Measurements from ENCODE around the gene GJA5. TPM values are rescaled to one million over a fixed set of nuclear protein-coding genes. Genes with fewer than 3 reads are reported as not detected.
A peak's percentile ranks its signal among the peaks of the same experiment; 100 is the strongest.
"Not testable (repeated sequence)": the region's sequence is repeated elsewhere in the genome, so short reads cannot be mapped to it uniquely, and the experiment has no call there.

Gene GJA5
- total and polyA plus RNA-seq, 8 donors: 0.57 to 4.6 (median 2.0) TPM

DNA sequence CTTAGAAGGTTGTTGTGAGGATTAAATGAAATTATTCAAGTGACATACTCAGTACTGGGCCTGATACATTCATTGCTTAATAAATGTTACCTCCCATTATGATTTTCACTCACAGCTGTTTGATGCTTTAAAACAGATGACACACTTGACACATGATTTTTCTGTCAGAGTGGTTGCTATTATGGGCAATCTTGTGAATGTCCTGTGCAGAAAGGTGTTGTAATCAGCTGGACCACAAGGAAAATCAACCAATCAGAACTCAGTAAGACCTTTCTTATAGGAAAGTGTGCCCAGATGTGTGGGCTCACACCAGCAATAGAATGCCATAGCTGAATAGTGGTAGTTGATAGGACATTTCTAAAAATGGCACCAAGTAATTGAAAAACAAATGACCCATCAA lies 23.5 kb downstream of the GJA5 start:
- Histone ChIP-seq H3K4me1 (peaks cover 5 to 9% (median 9%) of the 10 kb centered on the region in 3 donors), H3K36me3 (no peaks in the 10 kb centered on the region), H3K27ac (no peak overlapping the region), H3K27me3 (no peaks in the 10 kb centered on the region), H3K4me3 (no peak overlapping the region), H3K9me3 (no peaks in the 10 kb centered on the region)
- DNase-seq (no peak), FAIRE-seq (no peak), ATAC-seq (no peak)
- intact Hi-C loops (cut with DNase I): no loop called here
- TF ChIP-seq, protein P1, sequence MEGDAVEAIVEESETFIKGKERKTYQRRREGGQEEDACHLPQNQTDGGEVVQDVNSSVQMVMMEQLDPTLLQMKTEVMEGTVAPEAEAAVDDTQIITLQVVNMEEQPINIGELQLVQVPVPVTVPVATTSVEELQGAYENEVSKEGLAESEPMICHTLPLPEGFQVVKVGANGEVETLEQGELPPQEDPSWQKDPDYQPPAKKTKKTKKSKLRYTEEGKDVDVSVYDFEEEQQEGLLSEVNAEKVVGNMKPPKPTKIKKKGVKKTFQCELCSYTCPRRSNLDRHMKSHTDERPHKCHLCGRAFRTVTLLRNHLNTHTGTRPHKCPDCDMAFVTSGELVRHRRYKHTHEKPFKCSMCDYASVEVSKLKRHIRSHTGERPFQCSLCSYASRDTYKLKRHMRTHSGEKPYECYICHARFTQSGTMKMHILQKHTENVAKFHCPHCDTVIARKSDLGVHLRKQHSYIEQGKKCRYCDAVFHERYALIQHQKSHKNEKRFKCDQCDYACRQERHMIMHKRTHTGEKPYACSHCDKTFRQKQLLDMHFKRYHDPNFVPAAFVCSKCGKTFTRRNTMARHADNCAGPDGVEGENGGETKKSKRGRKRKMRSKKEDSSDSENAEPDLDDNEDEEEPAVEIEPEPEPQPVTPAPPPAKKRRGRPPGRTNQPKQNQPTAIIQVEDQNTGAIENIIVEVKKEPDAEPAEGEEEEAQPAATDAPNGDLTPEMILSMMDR (IDR thresholded peaks at IDR 0.05): no peak

DNA sequence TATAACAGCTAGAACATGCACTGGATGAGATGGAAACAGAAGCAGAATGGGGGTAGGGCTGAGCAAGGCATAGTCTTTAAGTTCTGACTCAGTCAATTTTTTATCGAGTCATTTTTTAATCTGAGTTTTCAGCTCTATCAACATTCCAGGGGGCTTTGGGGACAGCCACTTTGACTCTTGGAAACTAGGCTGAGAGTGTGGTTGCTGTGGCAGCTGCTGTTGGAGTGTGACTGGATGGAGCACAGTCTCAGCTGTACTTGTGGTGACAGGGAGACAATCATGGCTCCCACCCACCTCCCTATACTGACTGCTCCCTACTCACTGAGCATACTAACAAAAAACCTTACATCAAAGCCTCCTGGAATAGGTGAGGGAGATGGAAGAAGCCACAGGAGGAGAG lies 25.0 kb downstream of the GJA5 start:
- Histone ChIP-seq H3K9me3 (no peaks in the 10 kb centered on the region), H3K4me1 (peaks cover 5 to 9% (median 9%) of the 10 kb centered on the region in 3 donors), H3K36me3 (no peaks in the 10 kb centered on the region), H3K4me3 (no peak overlapping the region), H3K27me3 (no peaks in the 10 kb centered on the region), H3K27ac (no peak overlapping the region)
- WGBS, 2 donors: 80 to 83% methylated on average over 1 of the region's 1 CpG
- DNase-seq: no peak
- TF ChIP-seq, protein P1 (IDR thresholded peaks at IDR 0.05): no peak
- intact Hi-C loops (cut with DNase I): no loop called here
- peak in 1 of 4 donors; percentile 48 for ATAC-seq
- FAIRE-seq: no peak

DNA sequence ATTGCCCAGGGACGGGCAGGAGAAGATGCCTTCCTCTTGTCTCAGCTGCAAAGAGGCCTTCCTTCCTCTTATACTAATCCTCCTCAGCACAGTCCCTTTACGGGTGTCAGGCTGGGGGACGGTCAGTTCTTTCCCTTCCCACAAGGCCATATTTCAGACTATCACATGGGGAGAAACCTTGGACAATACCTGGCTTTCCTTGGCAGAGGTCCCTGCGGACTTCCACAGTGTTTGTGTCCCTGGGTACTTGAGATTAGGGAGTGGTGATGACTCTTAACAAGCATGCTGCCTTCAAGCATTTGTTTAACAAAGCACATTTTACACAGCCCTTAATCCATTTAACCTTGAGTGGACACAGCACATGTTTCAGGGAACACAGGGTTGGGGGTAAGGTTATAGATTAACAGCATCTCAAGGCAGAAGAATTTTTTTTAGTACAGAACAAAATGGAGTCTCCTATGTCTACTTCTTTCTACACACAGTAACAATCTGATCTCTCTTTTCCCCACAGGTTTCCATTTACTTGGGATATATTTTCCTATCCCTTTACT lies 26.0 kb downstream of the GJA5 start:
- H3K4me1 ChIP-seq; H3K9me3 ChIP-seq; H3K27me3 ChIP-seq; H3K4me3 ChIP-seq; intact Hi-C loops (cut with DNase I); H3K36me3 ChIP-seq; FAIRE-seq: not testable (repeated sequence)
- 24 to 27% methylated on average over 4 of the region's 4 CpGs for WGBS, 2 donors
- peak overlapping the region in 1 of 4 donors; percentile 19 for H3K27ac ChIP-seq
- DNase-seq (peak in 5 of 6 donors; percentile 58 to 71 (median 66)), ATAC-seq (peak in 2 of 4 donors; percentile 44 to 55)

DNA sequence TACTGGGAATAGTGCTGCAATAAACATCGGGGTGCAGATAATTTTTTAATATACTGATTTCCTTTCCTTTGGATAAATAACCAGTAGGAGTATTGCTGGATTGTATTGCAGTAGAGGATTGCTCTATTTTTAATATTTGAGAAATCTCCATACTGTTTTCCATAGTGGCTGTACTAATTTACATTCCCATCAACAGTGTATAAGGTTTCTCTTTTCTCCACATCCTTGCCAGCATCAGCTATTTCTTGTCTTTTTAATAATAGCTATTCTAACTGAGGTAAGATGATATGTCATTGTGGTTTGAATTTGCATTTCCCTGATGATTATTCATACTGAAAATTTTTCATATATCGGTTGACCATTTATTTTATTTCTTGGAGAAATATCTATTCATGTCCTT lies 31.1 kb downstream of the GJA5 start:
- Histone ChIP-seq H3K27me3 (no peaks in the 10 kb centered on the region), H3K4me1 (no peaks in the 10 kb centered on the region), H3K27ac (no peak overlapping the region), H3K9me3 (no peaks in the 10 kb centered on the region), H3K36me3 (no peaks in the 10 kb centered on the region), H3K4me3 (no peak overlapping the region)
- ATAC-seq (no peak), DNase-seq (no peak), FAIRE-seq (no peak)
- TF ChIP-seq, protein P1 (IDR thresholded peaks at IDR 0.05): no peak
- 95% methylated on average over 2 of the region's 2 CpGs for WGBS, 2 donors
- intact Hi-C loops (cut with DNase I): loop anchor here in 1 of 3 donors (10.0 kb wide), 1 partner anchor 155 kb away; no protein-coding TSS in a partner anchor

DNA sequence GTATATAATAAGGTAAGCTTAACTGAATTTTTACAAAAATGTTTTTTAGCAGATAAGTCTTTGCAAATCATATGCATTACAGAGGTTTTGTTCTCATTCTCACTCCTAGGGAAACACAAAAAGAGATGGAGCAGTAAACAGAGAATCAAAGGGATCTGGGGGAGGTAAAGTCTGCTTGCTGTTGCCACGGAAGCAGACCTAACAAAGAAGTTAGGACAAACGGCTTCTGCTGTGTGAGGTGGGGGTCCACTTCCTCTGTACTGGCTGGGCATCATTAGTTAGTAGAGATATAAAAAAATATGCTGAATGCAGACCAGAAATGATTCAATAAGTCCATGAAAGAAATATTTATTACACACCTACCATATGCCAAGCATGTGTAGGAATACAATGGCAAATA lies 34.2 kb downstream of the GJA5 start:
- Histone ChIP-seq H3K27me3 (no peaks in the 10 kb centered on the region), H3K4me1 (no peaks in the 10 kb centered on the region), H3K36me3 (no peaks in the 10 kb centered on the region), H3K27ac (no peak overlapping the region), H3K4me3 (no peak overlapping the region), H3K9me3 (no peaks in the 10 kb centered on the region)
- WGBS, 2 donors: 62 to 77% methylated on average over 2 of the region's 2 CpGs
- ATAC-seq: no peak
- FAIRE-seq: no peak
- intact Hi-C loops (cut with DNase I): loop anchor here in 1 of 3 donors (10.0 kb wide), 1 partner anchor 159 kb away; no protein-coding TSS in a partner anchor
- TF ChIP-seq, protein P1 (IDR thresholded peaks at IDR 0.05): no peak
- DNase-seq: no peak
